ENCODE results near the gene FOXN4. TPM values are rescaled to one million over a fixed set of nuclear protein-coding genes. Genes with fewer than 3 reads are reported as not detected.

Gene FOXN4
- total and polyA plus RNA-seq, 2 donors from 2014 or later, result 0.82 TPM; not detected in 1

DNA sequence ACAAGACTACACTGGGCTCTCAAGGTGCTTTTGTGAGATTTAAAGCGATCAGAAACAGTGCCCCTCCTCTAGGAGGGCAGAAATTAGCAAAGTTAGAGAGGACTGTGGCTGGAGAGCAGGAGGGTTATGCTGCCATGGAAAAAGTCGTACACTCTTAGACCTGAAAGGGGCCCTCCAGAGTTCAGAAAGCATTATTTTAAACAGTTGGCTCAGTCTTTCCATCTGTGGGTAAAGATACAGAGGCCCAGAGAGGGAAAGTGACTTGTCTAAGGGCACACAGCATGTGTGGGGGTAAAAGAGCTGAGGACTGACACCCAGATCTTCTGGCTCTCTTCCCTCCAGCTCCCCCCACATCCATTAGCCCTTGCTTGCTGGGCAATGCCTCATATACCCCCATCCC lies 47.1 kb downstream of the FOXN4 start:
- no peak overlapping the region for H3K9ac ChIP-seq (ENCODE audit: low read length in 3 of 3)
- TF ChIP-seq, protein P1, sequence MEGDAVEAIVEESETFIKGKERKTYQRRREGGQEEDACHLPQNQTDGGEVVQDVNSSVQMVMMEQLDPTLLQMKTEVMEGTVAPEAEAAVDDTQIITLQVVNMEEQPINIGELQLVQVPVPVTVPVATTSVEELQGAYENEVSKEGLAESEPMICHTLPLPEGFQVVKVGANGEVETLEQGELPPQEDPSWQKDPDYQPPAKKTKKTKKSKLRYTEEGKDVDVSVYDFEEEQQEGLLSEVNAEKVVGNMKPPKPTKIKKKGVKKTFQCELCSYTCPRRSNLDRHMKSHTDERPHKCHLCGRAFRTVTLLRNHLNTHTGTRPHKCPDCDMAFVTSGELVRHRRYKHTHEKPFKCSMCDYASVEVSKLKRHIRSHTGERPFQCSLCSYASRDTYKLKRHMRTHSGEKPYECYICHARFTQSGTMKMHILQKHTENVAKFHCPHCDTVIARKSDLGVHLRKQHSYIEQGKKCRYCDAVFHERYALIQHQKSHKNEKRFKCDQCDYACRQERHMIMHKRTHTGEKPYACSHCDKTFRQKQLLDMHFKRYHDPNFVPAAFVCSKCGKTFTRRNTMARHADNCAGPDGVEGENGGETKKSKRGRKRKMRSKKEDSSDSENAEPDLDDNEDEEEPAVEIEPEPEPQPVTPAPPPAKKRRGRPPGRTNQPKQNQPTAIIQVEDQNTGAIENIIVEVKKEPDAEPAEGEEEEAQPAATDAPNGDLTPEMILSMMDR (IDR thresholded peaks at IDR 0.05; ENCODE audit: borderline replicate concordance, extremely low read depth, insufficient read depth), result no peak
- FAIRE-seq, result no peak
- peaks cover 0 to 51% (median 41%) of the 10 kb centered on the region in 3 donors for H3K36me3 ChIP-seq (ENCODE audit: control insufficient read depth in 2 of 3, insufficient read depth in 3 of 3, low read length in 3 of 3)
- no peak overlapping the region for H3K27ac ChIP-seq (ENCODE audit: low read depth in 2 of 2, low read length in 2 of 2)
- peaks cover 0 to 2% (median 0%) of the 10 kb centered on the region in 3 donors for H3K4me1 ChIP-seq (ENCODE audit: control insufficient read depth in 2 of 3, insufficient read depth in 2 of 3, low read depth in 1 of 3, low read length in 3 of 3)
- no peak overlapping the region for H3K4me3 ChIP-seq (ENCODE audit: low read length in 3 of 3)
- DNase-seq, result no peak
- H3K9me3 ChIP-seq (ENCODE audit: control insufficient read depth in 2 of 3, insufficient read depth in 1 of 3, low read length in 3 of 3), result no peaks in the 10 kb centered on the region
- intact Hi-C loops (cut with DNase I), result loop anchor here (10.0 kb wide), 1 partner anchor 123 kb away; no protein-coding TSS in a partner anchor
- H3K27me3 ChIP-seq (ENCODE audit: control insufficient read depth, insufficient read depth, low read length), result no peaks in the 10 kb centered on the region

DNA sequence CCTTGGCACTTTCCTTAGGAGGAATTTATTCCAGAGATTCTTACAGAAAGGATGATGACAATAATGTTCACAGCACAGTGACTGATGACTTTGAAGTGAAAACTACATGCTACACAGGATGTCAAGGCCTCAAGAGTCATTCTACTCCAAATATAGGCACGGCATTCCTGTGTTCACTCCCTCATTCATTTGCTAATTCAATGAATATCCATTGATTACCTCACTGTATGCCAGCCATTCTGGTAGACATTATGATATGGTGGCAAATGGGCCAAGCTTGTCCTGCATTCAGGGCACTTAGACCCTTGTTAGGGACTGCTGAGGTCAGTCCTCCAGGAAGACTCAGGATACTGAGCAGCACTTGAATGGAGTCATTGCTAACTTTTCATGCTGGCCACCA lies 48.0 kb downstream of the FOXN4 start:
- peaks cover 0 to 43% (median 43%) of the 10 kb centered on the region in 3 donors for H3K36me3 ChIP-seq (ENCODE audit: control insufficient read depth in 2 of 3, insufficient read depth in 3 of 3, low read length in 3 of 3)
- DNase-seq, result no peak
- TF ChIP-seq, protein P1 (IDR thresholded peaks at IDR 0.05; ENCODE audit: borderline replicate concordance, extremely low read depth, insufficient read depth), result no peak
- H3K9me3 ChIP-seq (ENCODE audit: control insufficient read depth in 2 of 3, insufficient read depth in 1 of 3, low read length in 3 of 3), result no peaks in the 10 kb centered on the region
- H3K9ac ChIP-seq (ENCODE audit: low read length in 3 of 3), result no peak overlapping the region
- no peak overlapping the region for H3K4me3 ChIP-seq (ENCODE audit: low read length in 3 of 3)
- H3K4me1 ChIP-seq (ENCODE audit: control insufficient read depth in 2 of 3, insufficient read depth in 2 of 3, low read depth in 1 of 3, low read length in 3 of 3), result peaks cover 0 to 2% (median 0%) of the 10 kb centered on the region in 3 donors
- no peaks in the 10 kb centered on the region for H3K27me3 ChIP-seq (ENCODE audit: control insufficient read depth, insufficient read depth, low read length)
- FAIRE-seq, result no peak
- H3K27ac ChIP-seq (ENCODE audit: low read depth in 2 of 2, low read length in 2 of 2), result no peak overlapping the region
- intact Hi-C loops (cut with DNase I), result loop anchor here (10.0 kb wide), 1 partner anchor 124 kb away; no protein-coding TSS in a partner anchor

DNA sequence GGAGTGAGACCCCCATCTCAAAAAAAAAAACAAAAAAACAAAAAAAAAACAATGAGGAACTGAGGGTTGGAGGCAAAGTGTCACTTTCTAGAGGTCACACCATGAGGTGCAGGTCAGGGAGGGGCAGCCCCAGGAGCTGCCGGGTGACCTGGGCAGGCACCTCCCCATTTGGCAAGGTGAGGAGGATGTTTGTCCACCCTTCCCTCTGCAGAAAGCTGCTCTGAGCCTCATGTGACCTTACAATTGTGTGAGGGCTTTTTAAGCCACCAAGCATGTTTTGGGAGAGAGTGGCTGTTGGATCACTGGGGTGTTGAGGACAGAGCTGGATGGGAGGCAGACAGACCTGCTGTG lies 49.6 kb downstream of the FOXN4 start:
- intact Hi-C loops (cut with DNase I), result no loop called here
- no peak overlapping the region for H3K27ac ChIP-seq (ENCODE audit: low read depth in 2 of 2, low read length in 2 of 2)
- no peaks in the 10 kb centered on the region for H3K27me3 ChIP-seq (ENCODE audit: control insufficient read depth, insufficient read depth, low read length)
- H3K4me1 ChIP-seq (ENCODE audit: control insufficient read depth in 2 of 3, insufficient read depth in 2 of 3, low read depth in 1 of 3, low read length in 3 of 3), result no peaks in the 10 kb centered on the region
- no peaks in the 10 kb centered on the region for H3K9me3 ChIP-seq (ENCODE audit: control insufficient read depth in 2 of 3, insufficient read depth in 1 of 3, low read length in 3 of 3)
- H3K9ac ChIP-seq (ENCODE audit: low read length in 3 of 3), result no peak overlapping the region
- H3K4me3 ChIP-seq (ENCODE audit: low read length in 3 of 3), result no peak overlapping the region
- FAIRE-seq, result no peak
- TF ChIP-seq, protein P1 (IDR thresholded peaks at IDR 0.05; ENCODE audit: borderline replicate concordance, extremely low read depth, insufficient read depth), result no peak
- DNase-seq, result no peak
- H3K36me3 ChIP-seq (ENCODE audit: control insufficient read depth in 2 of 3, insufficient read depth in 3 of 3, low read length in 3 of 3), result peaks cover 0 to 39% (median 38%) of the 10 kb centered on the region in 3 donors
